GOT3 (cell line): ENCODE results near the gene YTHDC1.
"Not testable (repeated sequence)": the region's sequence is repeated elsewhere in the genome, so short reads cannot be mapped to it uniquely, and the experiment has no call there.

ENCODE experiments used
- DNase-seq: peaks from one replicate; lab custom pipeline; 2025; ENCODE audit warnings: mixed read lengths; lab: John Stamatoyannopoulos, UW

Gene YTHDC1

DNA sequence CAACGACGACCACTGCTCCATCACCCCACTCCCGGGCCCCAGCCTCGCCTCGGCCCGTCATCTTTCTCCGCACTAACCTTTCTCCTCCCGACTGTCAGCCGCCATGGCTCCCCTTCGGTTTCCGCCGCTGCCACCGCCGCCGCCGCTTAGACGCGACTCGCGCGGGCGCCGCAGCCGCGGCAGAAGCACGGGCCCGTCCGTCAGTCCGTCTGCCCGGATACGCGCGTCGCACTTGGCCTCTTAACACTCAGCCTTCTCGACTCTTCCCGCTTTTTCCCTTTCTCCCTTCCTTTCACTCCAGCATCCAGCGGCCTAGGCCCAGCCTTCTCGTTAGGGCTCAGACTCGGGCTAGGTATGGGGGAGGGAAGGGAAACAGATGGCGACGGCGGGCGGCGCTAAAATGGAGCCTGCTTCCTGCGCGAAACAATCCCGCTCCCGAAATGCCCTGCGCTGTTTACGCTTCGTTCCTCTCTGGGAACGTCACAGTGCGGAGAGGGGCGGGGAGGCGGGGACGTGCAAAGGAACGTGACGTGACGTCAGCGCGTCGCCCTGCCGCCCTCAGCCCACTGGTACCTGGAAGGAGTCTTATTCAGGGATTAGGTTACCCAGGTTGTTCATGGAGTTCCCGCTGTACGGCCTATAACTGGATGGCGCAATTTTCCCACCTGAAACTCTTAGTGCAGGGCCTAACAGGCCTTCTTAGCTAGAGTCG is at the start of gene YTHDC1:
Gene YTHDC1, minus strand, starts transcription at position 442 of the 712 bp plus-strand sequence. Its CDS starts 337 bp downstream, at position 105.
- peak; percentile 78 for DNase-seq

DNA sequence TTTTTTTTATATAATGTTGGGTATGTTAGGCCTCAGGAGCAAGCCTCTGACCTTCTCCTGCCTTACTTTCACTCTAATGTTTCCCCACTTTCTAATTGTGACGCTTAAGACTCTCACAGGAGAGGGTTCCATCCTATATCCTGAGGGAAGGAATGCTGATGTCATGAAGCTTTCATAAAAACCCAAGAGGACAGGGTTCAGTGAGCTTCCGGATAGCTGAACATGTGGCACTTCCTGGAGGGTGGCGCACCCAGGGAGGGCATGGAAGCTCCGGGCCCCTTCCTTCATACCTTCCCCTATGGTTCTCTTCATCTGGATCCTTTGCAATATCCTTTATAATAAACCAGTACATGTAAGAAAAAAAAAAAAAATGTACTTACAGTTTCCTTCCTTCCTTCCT is 49.4 kb upstream of the YTHDC1 start:
- DNase-seq = no peak

- no peak for DNase-seq
Observed at GRCh38 chr4:68396756-68397155, 46.9 kb upstream of the YTHDC1 start.

DNA sequence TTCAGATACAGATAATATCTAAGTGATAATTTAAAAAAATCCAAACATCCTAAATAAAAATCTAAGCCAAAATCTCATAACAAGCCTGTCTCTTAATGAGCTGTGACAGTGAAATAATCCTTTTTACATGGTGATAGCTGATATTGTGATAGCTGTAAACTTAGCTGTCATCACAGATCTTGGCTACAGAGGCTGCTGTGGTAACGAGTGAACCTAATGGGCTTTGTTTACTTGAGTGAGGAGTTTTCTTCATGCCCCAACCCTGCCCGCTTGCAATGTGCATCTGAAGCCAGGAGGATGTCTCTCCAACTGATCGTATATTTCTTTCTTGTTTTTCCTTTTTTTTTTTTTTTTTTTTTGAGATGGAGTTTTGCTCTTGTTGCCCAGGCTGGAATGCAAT is 41.5 kb upstream of the YTHDC1 start:
- DNase-seq = no peak

DNA sequence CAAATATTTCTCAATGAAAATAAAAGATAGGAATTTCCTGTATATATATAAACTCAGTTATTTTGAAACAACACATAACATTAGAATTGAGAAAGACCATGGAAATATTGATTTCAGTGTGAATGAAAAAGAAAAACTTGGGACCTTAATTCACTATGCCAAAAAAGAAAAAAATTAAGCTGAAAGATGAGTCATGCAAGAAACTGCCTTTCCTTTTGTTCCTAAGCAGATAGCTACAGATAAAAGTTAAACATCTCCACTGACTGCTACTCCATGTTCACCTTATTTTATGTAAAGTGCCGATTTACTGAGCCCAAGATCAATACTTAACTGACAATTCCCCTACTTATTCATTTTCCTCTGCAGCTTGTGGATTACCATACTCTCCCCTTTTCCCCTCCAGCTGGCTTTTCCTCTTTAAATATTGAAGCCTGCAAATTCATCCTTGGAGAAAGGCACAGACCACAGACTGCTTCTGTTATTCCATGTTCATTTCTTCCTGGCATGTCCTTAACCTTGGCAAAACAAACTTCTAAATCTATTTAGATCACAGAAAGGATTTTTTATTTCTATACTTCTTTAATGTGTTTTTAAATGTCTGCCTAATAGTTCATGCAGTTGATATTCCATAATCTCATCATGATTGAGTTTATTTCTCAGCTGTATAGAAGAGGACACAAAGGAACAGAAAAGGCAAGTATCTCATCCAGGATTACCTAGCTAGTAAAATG is 40.5 kb upstream of the YTHDC1 start:
- DNase-seq = no peak

DNA sequence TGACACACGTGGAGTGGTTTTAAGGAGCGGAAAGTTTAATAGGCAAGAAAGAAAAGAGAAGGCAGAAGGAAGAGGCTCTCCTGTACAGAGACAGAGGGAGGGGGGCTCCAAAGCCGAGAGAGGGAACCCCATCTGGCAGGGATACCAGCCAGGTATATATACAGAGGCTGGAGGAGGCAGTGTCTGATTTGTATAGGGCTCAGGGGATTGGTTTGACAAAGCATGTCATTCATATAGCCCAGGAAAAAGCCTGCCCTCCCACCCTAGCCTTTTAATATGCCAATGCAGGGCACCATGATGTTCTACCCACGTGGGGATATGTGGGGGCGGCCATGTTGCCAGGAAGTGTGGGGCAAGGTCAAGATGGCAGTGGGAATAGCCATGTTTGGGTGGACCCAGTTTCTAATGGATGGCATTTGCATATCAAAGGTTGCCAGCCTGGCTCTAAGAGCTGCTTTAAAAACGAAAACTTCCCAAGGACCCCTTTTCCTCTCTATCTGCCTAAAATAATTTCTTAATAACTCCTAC is 39.6 kb upstream of the YTHDC1 start:
- not testable (repeated sequence) for DNase-seq

DNA sequence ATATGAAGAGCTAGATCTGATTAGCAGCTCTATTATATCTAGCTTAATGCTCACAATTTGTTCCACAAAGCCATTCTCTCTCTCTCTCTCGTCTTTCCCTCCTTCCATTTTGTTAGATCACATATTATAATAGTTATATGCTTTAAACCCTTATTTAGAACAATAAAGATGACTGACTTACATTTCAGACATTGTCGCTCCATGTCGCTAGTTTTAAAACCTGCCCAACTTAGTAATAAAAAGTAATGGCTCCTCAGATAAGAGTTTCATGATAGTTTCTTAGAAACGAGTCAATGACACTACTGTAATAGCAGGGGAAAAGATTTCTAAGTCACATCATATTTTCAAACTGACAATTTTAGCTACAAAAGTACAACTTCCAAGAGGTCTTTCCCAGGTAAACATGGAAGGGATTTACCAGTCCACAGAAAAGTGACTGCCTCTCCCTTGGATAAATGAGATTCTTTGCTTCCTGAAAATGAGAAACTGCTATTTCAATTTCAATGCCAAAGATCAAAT is 38.5 kb upstream of the YTHDC1 start:
- DNase-seq = no peak

- DNase-seq = no peak
Observed at GRCh38 chr4:68385267-68385666, 35.4 kb upstream of the YTHDC1 start.

GRCh38 chr4:68383115-68383514 is 33.2 kb upstream of the YTHDC1 start:
- no peak for DNase-seq

GRCh38 chr4:68378226-68378625 is 28.3 kb upstream of the YTHDC1 start:
- no peak for DNase-seq

DNA sequence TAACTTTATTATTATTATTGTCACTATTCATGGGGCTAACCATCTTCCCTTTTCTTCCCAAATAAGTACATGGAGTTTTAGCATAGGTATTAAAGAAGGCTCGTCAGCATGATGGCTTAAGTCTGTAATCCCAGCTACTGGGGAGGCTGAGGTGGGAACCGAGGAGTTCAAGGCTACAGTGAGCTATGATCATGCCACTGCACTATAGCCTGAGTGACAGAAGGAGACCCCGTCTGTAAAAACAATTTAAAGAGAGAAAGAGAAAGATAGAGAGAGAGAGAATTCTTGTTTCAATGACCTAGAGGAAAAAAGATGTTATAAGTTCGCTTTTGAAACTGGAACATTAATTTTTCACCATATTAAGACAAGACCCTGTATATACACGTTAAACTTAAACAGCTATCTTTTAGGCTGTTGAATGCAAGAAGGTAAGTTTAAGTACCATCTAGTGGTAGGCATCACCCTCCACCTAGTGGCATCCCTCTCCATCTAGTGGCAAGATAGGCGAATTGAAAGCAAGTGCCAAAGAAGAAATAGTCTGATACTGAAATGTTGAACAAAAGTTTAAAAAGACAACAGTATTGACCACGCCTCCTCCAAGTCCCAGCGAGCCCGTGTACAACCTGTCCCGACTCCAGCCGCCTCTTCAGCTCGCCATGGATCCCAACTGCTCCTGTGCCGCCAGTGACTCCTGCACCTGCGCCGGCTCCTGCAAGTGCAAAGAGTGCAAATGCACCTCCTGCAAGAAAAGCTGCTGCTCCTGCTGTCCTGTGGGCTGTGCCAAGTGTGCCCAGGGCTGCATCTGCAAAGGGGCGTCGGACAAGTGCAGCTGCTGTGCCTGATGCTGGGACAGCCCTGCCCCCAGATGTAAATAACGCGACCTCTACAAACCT is 26.0 kb upstream of the YTHDC1 start:
- no peak for DNase-seq

- no peak for DNase-seq
Observed at GRCh38 chr4:68373513-68373912, 23.6 kb upstream of the YTHDC1 start.

DNA sequence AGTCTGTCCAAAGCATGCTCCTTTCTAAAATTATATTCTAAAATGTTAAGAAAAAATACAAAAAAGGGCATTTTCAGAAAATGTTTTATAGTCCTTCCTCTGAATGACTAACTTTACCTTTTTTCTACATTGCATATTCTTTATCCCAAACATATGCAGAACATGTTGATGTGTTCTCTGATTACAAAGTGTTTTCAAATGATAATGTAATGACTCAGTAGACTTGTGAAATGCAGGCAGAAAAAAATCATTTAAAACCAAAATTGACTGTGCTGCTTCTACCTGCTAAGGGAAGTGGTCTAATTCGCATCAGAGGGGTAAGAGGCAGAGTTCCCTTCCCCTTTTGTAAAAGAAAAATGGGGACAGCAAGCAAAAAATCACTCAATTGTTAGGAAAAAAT is 22.7 kb upstream of the YTHDC1 start:
- no peak for DNase-seq

- no peak for DNase-seq
Observed at GRCh38 chr4:68369142-68369805, 19.4 kb upstream of the YTHDC1 start.

DNA sequence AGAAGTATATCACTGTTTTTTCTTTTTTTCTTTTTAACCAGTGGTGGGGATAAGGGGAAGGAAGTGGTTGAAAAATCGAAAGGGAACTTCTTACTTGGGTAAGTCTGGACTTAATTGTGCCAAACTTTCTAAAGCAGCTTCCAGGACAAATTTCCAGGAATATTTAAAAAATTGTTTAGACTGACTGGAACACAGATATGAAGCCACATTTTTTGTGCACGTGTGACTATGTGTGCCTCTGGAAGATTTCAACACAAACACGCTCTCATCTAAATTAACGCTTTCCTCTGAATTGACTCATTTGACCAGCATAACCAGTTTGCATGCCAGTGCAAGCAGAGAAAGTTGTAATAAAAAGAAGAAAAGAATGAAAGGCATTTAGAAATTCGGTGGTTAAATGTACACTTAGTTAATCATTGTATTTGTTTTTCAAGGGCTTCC is 18.8 kb upstream of the YTHDC1 start:
- no peak for DNase-seq

DNA sequence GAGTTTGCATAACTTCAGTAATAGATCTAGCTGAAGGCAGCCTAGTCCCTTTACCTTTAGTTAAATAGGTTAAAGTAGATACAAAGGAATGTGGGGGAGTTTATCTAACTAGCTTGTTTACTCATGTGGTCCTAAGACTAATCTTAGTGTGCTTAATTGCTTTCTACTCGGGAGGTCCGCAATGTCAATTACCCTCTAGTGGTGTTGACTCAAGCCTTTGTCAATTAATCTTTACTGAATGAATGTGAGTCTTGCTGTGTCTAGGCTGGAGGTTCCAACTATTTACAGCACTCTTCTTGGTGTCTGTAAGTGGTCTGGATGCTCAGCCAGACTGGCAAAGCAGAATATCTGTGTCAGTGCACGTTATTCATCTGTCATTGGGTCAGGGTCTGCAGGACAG is 17.9 kb upstream of the YTHDC1 start:
- no peak for DNase-seq

DNA sequence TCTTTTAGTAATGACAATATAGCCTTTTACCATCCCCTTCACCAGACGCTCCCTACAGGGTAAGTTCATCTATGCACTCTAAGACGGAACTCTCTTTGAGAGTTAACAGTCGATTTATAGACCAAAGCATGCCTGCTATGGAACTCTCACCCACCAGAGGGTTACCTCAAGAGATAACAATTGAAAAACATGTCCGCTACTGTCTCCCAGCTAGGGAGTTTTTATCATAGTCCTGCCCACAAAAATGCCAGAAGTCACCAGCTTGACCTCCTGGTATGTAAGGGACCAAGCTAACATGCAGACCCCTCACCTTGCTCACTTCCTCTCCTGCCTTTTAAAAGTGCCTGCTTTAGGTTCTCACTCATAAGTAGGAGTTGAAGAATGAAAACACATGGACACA is 16.7 kb upstream of the YTHDC1 start:
- DNase-seq = no peak

DNA sequence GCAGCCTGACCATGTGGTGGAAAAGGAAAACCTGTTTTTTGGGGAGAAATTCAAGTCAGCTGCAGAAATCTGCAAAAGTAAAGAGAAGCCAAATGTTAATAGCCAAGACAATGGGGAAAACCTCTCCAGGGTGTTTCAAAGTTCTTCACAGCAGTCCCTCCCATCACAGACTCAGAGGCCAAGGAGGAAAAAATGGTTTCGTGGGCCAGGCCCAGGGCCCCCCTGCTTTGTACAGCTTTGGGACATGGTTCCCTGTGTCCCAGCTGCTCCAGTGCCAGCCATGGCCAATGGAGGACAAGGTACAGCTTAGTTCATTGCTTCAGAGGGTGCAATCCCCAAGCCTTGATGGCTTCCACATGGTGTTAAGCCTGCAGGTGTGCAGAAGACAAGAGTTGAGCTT is 15.2 kb upstream of the YTHDC1 start:
- no peak for DNase-seq

GRCh38 chr4:68361146-68361589 is 11.3 kb upstream of the YTHDC1 start:
- DNase-seq = peak; percentile 3

- DNase-seq = no peak
Observed at GRCh38 chr4:68360231-68360968, 10.5 kb upstream of the YTHDC1 start.

DNA sequence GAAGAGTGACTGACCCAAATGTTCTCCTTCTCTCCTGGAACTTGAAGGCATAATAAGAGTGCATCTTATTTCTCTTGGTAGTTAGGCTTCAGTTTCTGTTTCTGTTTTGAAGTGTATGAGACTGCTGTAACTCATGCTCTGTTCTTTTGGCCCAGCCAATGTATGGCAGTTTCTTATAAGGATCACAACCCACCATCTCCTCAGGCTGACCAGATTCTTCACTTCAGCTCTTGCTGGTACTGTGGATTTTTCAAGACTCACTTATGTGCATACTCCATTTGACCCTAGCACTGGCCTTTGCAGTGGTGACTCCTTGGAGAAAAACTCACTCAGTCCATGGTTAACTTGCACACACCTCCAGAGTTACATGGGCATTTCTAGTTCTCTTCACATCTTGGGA is 9.6 kb upstream of the YTHDC1 start:
- DNase-seq = no peak
